Measurements from ENCODE around the gene PFKP.
A peak's percentile ranks its signal among the peaks of the same experiment; 100 is the strongest.
"Not testable (repeated sequence)": the region's sequence is repeated elsewhere in the genome, so short reads cannot be mapped to it uniquely, and the experiment has no call there.

The PFKP gene

DNA sequence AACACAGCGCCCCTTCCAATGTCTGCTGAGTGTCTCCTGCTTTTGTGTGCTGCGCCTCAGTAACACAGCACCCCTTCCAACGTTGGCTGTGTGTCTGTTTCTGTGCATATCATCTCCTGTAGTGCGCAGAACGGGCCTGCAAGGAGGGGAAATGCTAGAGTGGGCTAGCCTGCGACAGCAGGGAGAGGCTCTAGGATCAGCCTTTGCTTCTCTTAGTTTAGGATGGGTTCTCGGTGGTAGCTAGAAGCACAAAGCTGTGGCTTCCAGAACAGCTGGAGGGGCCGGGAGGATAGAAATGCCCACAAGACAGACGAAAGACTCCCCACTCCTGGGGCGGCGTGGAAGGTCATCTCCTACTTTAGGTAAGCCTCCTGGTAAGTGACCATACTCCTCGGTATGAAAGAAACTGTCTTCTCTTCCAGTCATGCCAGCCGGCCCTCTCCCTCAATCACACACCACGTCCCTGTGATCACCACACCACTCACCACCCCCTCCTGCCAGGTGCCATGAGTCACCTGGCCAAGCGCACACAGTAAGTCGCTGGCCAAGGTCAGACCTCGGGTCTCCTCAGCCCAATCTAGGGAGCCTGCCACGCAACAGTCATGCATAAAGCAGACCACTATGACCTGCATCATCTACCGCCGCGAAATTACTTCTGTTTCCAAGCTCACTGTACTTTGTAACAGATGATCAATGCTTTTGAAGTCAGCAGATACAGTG, 100.4 kb downstream of the PFKP start:
- no peak for DNase-seq

DNA sequence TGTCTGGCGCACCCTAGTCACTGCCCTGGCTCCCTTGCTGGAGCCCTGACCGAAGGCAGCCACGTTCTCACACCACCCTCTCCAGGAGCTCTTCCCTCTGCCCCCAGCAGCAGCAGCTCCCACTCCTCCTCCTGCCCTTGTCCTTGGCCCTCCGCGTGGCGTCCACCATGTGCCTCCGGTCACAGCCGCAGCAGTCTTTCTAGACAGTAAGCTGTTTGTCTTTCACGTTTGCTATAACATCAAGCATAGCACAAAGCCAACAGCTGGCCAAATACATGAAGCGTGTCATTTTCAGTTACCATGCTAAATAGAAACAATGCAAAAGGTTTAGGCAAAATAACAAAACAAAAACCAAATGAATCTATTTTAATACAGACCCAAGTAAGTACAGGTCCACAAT, 101.9 kb downstream of the PFKP start:
- DNase-seq: no peak

DNA sequence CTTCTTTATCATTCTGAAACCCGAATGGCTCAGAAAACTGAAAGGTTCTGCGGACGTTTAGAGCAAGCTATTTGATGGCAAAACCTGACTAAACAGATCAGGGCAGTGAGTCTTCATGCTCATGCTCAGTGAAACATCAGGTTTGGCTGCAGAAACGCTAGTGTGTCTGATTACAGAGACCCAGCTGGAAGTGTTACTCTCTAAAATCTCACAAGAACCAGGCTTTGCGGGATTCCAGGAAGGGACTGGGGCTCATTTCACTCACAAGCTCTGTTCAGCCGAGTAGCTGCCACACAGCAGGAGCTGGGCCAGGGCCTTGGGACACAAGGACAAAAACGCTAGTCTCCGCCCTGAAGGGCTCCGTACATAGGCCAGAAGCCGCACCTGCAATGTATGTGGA, 102.3 kb downstream of the PFKP start:
- no peak for DNase-seq

DNA sequence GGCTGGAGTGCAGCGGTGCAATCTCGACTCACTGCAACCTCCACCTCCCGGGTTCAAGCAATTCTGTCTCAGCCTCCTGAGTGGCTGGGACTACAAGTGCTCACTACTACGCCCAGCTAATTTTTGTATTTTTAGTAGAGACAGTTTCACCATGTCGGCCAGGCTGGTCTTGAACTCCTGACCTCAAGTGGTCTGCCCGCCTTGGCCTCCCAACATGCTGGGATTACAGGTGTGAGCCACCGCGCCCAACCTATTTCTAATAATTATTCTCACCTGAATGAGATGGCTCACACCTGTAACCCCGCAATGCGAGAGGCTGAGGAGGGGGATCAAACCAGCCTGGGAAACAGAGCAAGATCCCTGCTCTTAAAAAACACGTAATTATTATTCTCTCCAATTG, 104.1 kb downstream of the PFKP start:
- DNase-seq: not testable (repeated sequence)

DNA sequence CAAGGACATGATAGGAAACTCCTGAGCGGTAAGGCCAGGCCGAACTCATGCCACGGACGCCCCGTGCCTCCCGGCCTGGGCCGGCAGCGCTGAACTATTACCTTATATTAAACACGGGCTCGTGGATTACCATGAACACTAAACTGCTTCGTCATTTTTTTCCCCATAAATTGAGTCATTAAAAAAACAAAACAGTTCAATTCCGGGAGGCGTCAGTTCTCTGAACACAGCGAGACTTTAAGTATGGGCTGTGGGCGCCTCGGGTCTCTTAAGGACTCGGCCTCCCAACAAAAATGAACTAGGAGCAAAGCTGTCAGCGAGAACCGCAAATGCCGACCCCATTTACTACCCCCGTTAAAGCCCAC, 104.7 kb downstream of the PFKP start:
- DNase-seq: no peak

DNA sequence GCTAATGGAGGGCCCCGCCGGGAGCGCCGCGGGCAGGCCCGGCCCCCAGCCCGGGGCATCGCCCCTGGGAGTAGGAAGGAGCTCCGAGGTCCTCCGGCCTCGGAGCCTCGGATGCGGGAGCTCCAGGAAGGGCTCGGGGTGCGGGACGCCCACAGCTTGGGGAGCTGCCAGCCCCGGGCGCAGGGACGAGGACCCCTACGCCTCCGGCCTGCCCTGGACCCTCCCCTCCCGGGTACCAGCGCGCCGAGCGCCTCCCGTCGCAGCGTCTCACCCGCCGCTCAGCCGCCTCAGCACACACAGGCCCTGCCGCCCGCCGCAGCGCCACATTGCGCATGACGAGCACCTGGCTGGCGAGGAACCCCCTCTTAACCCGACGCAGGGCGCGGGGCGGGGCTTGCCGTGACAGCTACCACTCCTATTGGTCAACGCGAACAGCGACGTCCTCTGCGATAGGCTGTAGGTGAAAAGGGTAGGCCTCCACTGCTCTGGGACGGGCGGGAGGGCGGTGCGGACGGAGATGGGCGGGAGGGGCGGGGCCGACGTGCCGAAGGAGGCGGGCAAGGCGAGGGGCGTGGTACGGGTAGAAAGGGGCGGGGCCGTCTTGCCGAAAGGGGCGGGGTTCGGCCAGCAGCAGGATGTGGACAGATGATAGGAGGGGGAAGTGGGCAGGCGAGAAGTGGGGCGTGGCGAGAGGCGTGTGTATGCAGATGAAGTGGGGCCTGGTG, 105.3 kb downstream of the PFKP start, which contains the start of gene PITRM1:
Gene PITRM1 (minus strand): TSS at position 337 of the 725 bp plus-strand sequence. CDS start 10 bp downstream, at position 327.
- peak; percentile 97 for DNase-seq

DNA sequence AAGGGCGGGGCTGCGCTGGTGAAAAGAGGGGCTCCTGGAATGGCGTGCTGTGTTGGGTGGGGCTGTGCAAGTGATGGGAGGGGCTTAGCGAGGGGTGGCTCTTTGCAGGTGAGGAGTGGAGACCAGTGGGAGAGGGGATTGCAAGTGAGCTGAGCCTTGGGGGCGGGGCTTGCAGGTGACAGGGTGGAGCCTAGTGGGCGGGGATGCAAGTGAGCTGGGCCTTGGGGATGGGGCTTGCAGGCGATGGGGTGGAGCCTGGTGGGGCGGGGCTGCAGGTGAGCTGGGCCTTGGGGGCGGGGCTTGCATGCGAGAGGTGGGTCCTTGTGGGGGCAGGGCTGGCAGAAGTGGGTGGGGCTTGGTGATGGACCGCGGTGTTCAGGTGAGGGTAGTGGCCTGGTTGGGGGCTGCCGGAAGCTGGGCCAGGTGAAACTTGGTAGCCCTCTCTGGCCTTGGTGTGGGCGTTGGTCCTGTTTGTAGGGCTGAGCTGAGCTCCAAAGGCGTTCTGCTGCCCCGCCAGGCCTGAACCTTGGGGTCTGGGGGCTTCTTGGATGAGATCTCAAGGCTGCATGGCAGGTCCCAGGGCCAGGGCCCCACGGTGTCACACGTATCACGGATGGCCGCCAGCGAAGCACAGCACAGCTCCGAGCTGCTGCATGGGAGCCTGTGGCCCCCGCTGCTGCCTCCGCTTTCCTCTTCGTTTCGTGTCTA, 106.0 kb downstream of the PFKP start:
- no peak for DNase-seq

DNA sequence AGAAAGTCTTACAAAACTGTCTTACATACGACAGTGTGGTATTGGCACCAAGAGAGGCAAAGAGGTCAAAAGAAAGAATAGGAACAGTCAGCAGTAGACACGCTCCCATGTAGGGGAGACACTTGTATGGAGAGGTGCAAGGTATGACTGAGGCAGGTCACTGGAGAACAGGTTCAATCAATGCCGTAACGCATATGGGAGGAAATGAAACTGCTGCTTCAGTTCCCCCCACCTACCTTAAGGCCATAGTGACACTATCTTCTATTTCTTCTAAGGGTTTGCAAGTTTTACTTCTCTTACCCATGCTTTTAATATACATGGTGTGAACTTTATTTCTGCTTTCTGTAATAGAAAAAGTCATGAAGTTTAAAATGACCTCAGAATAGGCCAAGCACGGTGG, 110.7 kb downstream of the PFKP start:
- DNase-seq: no peak

DNA sequence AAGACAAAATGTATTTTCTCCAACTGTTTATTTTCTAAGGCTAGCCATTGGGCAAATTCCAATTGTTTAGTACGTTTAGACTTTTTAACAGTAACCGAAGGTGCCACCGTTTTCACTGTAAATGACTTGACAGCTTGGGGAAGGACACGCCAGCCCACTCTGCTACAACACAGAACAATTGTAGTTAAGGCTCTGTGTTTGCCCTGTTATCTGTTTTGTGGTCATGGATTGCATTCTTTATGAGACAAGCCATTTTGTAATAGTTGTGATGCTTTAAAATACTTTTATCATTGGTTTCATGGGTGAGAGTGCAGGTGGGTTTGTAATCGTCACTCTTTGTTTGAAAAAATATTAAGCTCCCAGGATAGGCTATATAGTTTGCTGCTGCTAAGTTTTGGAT, 111.8 kb downstream of the PFKP start:
- no peak for DNase-seq

DNA sequence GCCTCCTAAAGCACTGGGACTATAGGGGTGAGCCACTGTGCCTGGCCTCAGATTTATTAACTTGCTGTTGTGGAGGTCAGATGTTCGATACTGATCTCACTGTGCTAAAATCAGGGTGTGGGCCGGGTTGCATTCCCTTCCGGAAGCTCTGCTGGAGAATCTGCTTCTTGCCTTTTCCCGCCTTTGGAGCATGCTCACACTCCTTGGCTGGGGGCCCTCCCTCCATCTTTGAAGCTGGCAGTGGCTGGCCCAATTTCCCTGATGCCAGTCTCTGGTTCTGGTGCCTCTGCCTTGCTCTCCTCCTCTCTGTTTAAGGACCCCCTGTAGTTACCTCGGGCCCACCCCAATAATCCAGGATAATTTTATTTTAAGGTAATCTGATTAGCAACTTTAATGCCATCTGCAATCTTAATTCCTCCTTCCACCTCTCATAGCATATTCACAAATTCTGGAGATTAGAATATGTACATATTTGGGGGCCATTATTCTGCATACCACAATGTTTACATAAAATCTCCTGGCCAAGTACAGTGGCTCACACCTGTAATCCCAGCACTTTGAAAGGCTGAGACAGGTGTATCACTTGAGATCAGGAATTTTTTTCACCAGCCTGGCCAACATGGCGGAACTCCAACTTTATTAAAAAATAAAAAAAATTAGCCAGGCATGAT, 113.1 kb downstream of the PFKP start:
- DNase-seq: no peak

DNA sequence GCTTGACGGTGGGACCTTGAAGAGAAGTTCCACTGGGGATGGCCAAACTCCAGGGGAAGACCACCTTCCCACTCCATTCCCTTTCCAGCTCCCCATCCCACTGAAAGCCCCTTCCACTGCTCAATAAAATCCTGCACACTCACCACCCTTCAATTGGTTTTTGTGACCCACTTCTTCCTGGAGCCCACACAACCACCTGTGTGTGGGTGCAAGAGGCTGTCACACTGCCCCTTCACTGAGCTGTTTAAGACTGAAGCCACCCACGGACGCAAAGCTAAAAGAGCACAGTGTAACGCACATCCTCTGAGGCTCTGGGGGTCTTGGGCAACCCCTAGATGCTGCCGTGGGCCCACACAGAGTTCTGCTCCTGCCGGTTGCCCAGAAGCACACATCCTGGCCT, 118.0 kb downstream of the PFKP start:
- no peak for DNase-seq

DNA sequence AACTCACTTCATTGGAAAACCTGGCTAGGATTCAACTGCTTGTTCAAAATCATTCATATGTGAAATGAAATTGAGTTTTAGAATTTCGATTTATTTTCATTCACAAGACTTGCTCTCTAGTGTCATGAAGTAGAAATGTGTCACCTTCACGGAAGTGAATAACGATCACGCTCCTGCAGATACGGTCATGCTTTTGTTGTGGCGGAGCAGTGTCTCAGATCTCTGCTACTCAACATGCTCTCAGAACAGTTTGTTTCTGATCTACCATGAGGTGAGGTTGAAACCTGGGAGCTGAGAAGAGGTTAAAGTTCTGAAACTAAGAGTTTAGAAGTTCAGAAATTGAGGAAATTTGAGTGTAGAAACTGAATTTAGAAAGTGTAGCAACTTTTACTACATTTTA, 119.0 kb downstream of the PFKP start:
- no peak for DNase-seq
